K562 (cell line): ENCODE results near the gene DAGLA. TPM values are rescaled to one million over a fixed set of nuclear protein-coding genes. Genes with fewer than 3 reads are reported as not detected.
A peak's percentile ranks its signal among the peaks of the same experiment; 100 is the strongest.

Experiments used
- ATF7 ChIP-seq: fragments of 450-650 bp; IDR thresholded peaks from 2 replicates; pipeline ENCODE4 v1.7.1; 2014; ENCODE audit warnings: mild to moderate bottlenecking, moderate library complexity
- NR2F6 ChIP-seq: fragments of 450-650 bp; formaldehyde crosslinking; IDR thresholded peaks from 2 replicates; pipeline ENCODE4 v1.4.0; 2020; ENCODE audit warnings: mild to moderate bottlenecking
- NR4A1 ChIP-seq, 2 experiments: fragments of 250-450 bp in 1 of 2; fragments of 450-650 bp in 1 of 2; sonication (Bioruptor Pico) in 1 of 2; IDR thresholded peaks; 2 replicates each; pipeline versions ENCODE4 v1.4.0 to v1.6.1; 2016 to 2020; ENCODE audit warnings: mild to moderate bottlenecking in 2 of 2, missing compliant biosample characterization in 1 of 2, missing genetic modification characterization in 1 of 2, moderate library complexity in 1 of 2
- NRF1 ChIP-seq, 2 experiments: fragments of 450-650 bp; IDR thresholded peaks in 1 of 2; conservative IDR thresholded peaks in 1 of 2; 2 replicates each; pipeline ENCODE4 v1.6.1; 2014; ENCODE audit warnings: mild to moderate bottlenecking in 2 of 2
- PURB ChIP-seq: sonication (generic); formaldehyde crosslinking; IDR thresholded peaks from 2 replicates; pipeline ENCODE4 v1.9.0; 2021; ENCODE audit warnings: low read depth, mild to moderate bottlenecking, missing genetic modification reagents
- RHOXF2B ChIP-seq: fragments of 250-450 bp; sonication (Bioruptor Pico); conservative IDR thresholded peaks from 2 replicates; pipeline ENCODE4 v1.5.1; 2021
- TFAP4 ChIP-seq: sonication (generic); formaldehyde crosslinking; IDR thresholded peaks from 2 replicates; pipeline ENCODE4 v1.8.0; 2022; ENCODE audit warnings: missing genetic modification reagents, mild to moderate bottlenecking, moderate library complexity, borderline replicate concordance
- ZFP36 ChIP-seq: fragments of 150-350 bp; IDR thresholded peaks from 2 replicates; pipeline ENCODE4 v1.6.1; 2018; ENCODE audit warnings: low read length, low read depth; ENCODE audit not compliant: partially characterized antibody
- ZNF143 ChIP-seq: sonication (generic); formaldehyde crosslinking; IDR thresholded peaks from 2 replicates; pipeline ENCODE4 v1.9.0; 2022; ENCODE audit warnings: mild to moderate bottlenecking, missing genetic modification reagents
- ZNF431 ChIP-seq: sonication (generic); formaldehyde crosslinking; IDR thresholded peaks from 2 replicates; pipeline ENCODE4 v1.8.0; 2022; ENCODE audit warnings: mild to moderate bottlenecking, missing genetic modification reagents
- polyA plus RNA-seq, 8 experiments: library from polyadenylated mRNA; depleted of rRNA in 4 of 8; stranded (reverse) in 5 of 8; unstranded in 3 of 8; fragments of >200 nt; fragmentation: Nextera tagmentation in 2 of 8; fragmentation: Illumina TruSeq in 1 of 8; extraction: Ambion mirVana in 2 of 8; extraction: Trizol in 1 of 8; gene quantifications; 2 replicates each; pipeline versions ENCODE4 v1.2.1 to v1.2.3, GENCODE V29; 2011 to 2014; ENCODE audit warnings: inconsistent platforms in 1 of 8, missing spikeins in 1 of 8
- total RNA-seq, 7 experiments: library from RNA; depleted of rRNA in 6 of 7; stranded (reverse); fragments of >200 nt in 6 of 7; fragmentation: Illumina TruSeq in 2 of 7; extraction: Trizol in 2 of 7; gene quantifications; 2 replicates each; pipeline versions ENCODE4 v1.2.1 to v1.2.3, GENCODE V29; 2011 to 2021; ENCODE audit warnings: low replicate concordance in 1 of 7
- TF ChIP-seq, protein P1 (sequence below): fragments of 450-650 bp; IDR thresholded peaks from 2 replicates; pipeline ENCODE4 v1.6.1; 2017; ENCODE audit warnings: antibody characterized with exemption, mild to moderate bottlenecking
- TF ChIP-seq, protein P2 (sequence below), 2 experiments: fragments of 200-800 bp in 1 of 2; sonication (Bioruptor generic) in 1 of 2; sonication (generic) in 1 of 2; formaldehyde crosslinking in 1 of 2; IDR thresholded peaks in 1 of 2; conservative IDR thresholded peaks in 1 of 2; 2 replicates each; pipeline versions ENCODE4 v1.5.0 to v1.6.1; 2016 to 2020; ENCODE audit warnings: missing compliant biosample characterization in 1 of 2, missing genetic modification characterization in 1 of 2, missing genetic modification reagents in 1 of 2
- TF ChIP-seq, protein P3 (sequence below): fragments of 250-450 bp; sonication (Bioruptor Pico); IDR thresholded peaks from 2 replicates; pipeline ENCODE4 v1.8.0; 2021; ENCODE audit warnings: mild to moderate bottlenecking, moderate library complexity
- TF ChIP-seq, protein P4 (sequence below): sonication (generic); formaldehyde crosslinking; IDR thresholded peaks from 2 replicates; pipeline ENCODE4 v1.8.1; 2023; ENCODE audit warnings: mild to moderate bottlenecking, missing genetic modification reagents

The DAGLA gene
- total and polyA plus RNA-seq, 9 of the 15 experiments (the other 6 are each of a cell fraction or from before 2014, with no cell fraction given), result 0.03 to 0.16 (median 0.04) TPM; not detected in 4

DNA sequence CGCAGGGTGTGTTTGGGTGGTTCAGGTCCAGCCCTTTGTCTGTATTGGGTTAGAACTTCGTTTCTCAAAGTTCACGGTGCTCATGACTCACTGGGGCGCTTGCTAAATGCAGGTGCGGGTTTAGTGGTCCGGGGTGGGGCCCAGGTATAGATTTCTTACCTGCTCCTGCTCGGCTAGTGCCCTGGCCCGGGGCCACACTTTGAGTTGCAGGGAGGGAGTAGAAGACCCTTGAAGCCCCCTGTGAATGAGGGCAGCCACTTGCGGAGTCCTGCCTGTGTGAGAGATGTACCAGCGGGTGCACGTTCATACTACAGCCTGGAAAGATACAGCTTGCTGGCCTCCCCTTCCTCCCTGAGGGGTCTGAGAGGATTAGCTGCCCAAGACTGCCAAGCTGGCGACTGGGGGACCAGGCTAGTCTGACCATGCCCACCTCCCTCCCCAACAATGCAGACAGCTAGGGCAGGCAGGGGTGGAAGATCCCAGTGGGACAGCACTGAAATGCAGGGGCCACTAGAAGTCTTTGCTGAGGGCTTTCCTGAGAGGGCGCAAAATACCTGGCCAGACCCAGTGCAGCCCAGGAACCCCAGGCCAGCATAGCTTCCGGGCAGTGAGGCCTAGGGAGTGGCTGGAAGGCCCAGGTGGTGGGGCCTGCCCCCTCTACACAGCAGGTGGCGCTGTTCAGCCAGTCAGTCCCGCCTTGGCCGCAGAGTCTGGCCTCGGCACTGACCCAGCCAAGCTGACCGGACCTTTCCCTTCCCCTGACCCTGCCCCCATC, 67.2 kb downstream of the DAGLA start (continued):
- TF ChIP-seq PURB (CRISPR knock-in tag), result no peak
- no peak for TF ChIP-seq NR2F6 (CRISPR knock-in tag)
- peak; percentile 93 for TF ChIP-seq TFAP4 (CRISPR knock-in tag)
- no peak for TF ChIP-seq NRF1 (conservative IDR thresholded peaks at IDR 0.05 in 1 of 2, IDR thresholded peaks at IDR 0.05 in 1 of 2)
- TF ChIP-seq ZNF431 (CRISPR knock-in tag), result 0 out of 2 replicates have a peak, but pooled peaks have one; percentile 23
- peak; percentile 21 for TF ChIP-seq ZFP36
- TF ChIP-seq, protein P1, sequence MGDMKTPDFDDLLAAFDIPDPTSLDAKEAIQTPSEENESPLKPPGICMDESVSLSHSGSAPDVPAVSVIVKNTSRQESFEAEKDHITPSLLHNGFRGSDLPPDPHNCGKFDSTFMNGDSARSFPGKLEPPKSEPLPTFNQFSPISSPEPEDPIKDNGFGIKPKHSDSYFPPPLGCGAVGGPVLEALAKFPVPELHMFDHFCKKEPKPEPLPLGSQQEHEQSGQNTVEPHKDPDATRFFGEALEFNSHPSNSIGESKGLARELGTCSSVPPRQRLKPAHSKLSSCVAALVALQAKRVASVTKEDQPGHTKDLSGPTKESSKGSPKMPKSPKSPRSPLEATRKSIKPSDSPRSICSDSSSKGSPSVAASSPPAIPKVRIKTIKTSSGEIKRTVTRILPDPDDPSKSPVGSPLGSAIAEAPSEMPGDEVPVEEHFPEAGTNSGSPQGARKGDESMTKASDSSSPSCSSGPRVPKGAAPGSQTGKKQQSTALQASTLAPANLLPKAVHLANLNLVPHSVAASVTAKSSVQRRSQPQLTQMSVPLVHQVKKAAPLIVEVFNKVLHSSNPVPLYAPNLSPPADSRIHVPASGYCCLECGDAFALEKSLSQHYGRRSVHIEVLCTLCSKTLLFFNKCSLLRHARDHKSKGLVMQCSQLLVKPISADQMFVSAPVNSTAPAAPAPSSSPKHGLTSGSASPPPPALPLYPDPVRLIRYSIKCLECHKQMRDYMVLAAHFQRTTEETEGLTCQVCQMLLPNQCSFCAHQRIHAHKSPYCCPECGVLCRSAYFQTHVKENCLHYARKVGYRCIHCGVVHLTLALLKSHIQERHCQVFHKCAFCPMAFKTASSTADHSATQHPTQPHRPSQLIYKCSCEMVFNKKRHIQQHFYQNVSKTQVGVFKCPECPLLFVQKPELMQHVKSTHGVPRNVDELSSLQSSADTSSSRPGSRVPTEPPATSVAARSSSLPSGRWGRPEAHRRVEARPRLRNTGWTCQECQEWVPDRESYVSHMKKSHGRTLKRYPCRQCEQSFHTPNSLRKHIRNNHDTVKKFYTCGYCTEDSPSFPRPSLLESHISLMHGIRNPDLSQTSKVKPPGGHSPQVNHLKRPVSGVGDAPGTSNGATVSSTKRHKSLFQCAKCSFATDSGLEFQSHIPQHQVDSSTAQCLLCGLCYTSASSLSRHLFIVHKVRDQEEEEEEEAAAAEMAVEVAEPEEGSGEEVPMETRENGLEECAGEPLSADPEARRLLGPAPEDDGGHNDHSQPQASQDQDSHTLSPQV, result peak; percentile 80
- no peak for TF ChIP-seq RHOXF2B (CRISPR knock-in tag)
- no peak for TF ChIP-seq ZNF143 (CRISPR knock-in tag)
- TF ChIP-seq, protein P2, sequence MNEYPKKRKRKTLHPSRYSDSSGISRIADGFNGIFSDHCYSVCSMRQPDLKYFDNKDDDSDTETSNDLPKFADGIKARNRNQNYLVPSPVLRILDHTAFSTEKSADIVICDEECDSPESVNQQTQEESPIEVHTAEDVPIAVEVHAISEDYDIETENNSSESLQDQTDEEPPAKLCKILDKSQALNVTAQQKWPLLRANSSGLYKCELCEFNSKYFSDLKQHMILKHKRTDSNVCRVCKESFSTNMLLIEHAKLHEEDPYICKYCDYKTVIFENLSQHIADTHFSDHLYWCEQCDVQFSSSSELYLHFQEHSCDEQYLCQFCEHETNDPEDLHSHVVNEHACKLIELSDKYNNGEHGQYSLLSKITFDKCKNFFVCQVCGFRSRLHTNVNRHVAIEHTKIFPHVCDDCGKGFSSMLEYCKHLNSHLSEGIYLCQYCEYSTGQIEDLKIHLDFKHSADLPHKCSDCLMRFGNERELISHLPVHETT (CRISPR knock-in tag; conservative IDR thresholded peaks at IDR 0.05 in 1 of 2, IDR thresholded peaks at IDR 0.05 in 1 of 2), result peak in 1 of 2 experiments; percentile 46; a peak in 1 of 4 replicates
- 0 out of 2 replicates have a peak, but pooled peaks have one; percentile 23 for TF ChIP-seq ATF7
- TF ChIP-seq, protein P3, sequence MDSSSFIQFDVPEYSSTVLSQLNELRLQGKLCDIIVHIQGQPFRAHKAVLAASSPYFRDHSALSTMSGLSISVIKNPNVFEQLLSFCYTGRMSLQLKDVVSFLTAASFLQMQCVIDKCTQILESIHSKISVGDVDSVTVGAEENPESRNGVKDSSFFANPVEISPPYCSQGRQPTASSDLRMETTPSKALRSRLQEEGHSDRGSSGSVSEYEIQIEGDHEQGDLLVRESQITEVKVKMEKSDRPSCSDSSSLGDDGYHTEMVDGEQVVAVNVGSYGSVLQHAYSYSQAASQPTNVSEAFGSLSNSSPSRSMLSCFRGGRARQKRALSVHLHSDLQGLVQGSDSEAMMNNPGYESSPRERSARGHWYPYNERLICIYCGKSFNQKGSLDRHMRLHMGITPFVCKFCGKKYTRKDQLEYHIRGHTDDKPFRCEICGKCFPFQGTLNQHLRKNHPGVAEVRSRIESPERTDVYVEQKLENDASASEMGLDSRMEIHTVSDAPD, result no peak
- TF ChIP-seq, protein P4, sequence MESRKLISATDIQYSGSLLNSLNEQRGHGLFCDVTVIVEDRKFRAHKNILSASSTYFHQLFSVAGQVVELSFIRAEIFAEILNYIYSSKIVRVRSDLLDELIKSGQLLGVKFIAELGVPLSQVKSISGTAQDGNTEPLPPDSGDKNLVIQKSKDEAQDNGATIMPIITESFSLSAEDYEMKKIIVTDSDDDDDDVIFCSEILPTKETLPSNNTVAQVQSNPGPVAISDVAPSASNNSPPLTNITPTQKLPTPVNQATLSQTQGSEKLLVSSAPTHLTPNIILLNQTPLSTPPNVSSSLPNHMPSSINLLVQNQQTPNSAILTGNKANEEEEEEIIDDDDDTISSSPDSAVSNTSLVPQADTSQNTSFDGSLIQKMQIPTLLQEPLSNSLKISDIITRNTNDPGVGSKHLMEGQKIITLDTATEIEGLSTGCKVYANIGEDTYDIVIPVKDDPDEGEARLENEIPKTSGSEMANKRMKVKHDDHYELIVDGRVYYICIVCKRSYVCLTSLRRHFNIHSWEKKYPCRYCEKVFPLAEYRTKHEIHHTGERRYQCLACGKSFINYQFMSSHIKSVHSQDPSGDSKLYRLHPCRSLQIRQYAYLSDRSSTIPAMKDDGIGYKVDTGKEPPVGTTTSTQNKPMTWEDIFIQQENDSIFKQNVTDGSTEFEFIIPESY (CRISPR knock-in tag), result 0 out of 2 replicates have a peak, but pooled peaks have one; percentile 0
- 0 out of 2 replicates have a peak, but pooled peaks have one; percentile 50 for TF ChIP-seq NR4A1 (CRISPR knock-in tag; IDR thresholded peaks at IDR 0.05)
- TF ChIP-seq NR4A1 (tag; IDR thresholded peaks at IDR 0.05), result no peak
